Body of pancreas (tissue), 4 donors: Measurements from ENCODE around the gene FBXO31.
"Not testable (repeated sequence)": the region's sequence is repeated elsewhere in the genome, so short reads cannot be mapped to it uniquely, and the experiment has no call there.

ENCODE experiments used
- CTCF ChIP-seq, 7 experiments: fragments of 450-650 bp in 4 of 7; fragments of 200-600 bp in 3 of 7; sonication (generic) in 3 of 7; IDR thresholded peaks; one replicate each; pipeline ENCODE4 v1.5.1; 2016 to 2019; ENCODE audit warnings: antibody characterized with exemption in 7 of 7
- POLR2A ChIP-seq, 3 donors: fragments of 450-650 bp; IDR thresholded peaks; one replicate each; pipeline ENCODE4 v1.6.1; 2016; ENCODE audit warnings: antibody characterized with exemption in 3 of 3, mild to moderate bottlenecking in 2 of 3

GRCh38 chr16:87379312-87379752 is 4.2 kb downstream of the FBXO31 start:
- not testable (repeated sequence) for TF ChIP-seq CTCF, POLR2A (IDR thresholded peaks at IDR 0.05)
